Endometrial microvascular endothelial cells (primary cell): ENCODE results near the gene NR5A2. TPM values are rescaled to one million over a fixed set of nuclear protein-coding genes. Genes with fewer than 3 reads are reported as not detected.

ENCODE experiments used
- in situ Hi-C: cut with HindIII; loops from 2 replicates; pipeline ENCODE4 v1.10.0; 2017; ENCODE audit warnings: low sequenced_read_pairs, low pct_unique_long_range_greater_than_20kb; ENCODE audit errors: inconsistent ontology term
- total RNA-seq: library from RNA; depleted of rRNA; stranded (reverse); fragments of >200 nt; gene quantifications from one replicate; pipeline ENCODE4 v1.2.3, GENCODE V29; 2015; ENCODE audit errors: inconsistent ontology term

NR5A2 gene
- total RNA-seq, 1 donor from 2014 or later = 43.4 TPM

GRCh38 chr1:200034761-200035396, 7.4 kb downstream of the NR5A2 start:
- in situ Hi-C loops = loop anchor here (10.0 kb wide), 1 partner anchor 350 kb away; no protein-coding TSS in a partner anchor

- in situ Hi-C loops = loop anchor here (10.0 kb wide), 1 partner anchor 351 kb away; no protein-coding TSS in a partner anchor
Measured at GRCh38 chr1:200035397-200035955, 8.0 kb downstream of the NR5A2 start.

DNA sequence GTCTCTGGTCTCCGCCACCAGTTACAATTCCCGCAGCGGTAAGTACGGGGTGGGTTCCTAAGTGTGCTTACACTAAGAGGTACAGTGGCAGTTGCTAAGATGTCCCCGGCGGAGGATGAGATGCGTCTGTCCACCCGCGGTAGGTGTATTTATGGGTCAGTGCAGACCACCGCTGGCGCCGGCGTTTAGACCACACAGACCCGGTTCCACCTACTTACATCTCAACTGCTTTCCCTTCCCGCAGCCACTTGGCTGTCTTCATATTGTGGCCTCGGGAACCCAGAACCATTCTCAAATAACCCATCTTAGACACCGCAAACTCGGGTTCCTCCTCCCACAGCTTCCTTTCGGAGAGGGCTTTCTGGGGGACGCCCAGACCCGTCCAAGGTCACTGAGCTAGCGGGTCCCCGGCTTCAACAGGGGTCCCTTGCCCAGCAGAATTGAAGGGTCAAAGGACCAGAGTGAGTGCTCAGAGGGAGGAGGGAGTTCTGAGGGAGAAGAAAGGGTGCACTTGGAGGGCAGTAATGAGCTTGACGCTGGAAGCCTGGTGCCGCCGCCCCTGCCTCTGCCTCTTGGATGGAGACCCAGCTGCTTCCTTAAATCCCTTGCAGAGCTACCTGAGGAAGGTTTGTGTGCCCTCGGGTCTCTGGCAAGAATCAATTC, 8.6 kb downstream of the NR5A2 start:
- in situ Hi-C loops = loop anchor here (10.0 kb wide), 1 partner anchor 351 kb away; no protein-coding TSS in a partner anchor

DNA sequence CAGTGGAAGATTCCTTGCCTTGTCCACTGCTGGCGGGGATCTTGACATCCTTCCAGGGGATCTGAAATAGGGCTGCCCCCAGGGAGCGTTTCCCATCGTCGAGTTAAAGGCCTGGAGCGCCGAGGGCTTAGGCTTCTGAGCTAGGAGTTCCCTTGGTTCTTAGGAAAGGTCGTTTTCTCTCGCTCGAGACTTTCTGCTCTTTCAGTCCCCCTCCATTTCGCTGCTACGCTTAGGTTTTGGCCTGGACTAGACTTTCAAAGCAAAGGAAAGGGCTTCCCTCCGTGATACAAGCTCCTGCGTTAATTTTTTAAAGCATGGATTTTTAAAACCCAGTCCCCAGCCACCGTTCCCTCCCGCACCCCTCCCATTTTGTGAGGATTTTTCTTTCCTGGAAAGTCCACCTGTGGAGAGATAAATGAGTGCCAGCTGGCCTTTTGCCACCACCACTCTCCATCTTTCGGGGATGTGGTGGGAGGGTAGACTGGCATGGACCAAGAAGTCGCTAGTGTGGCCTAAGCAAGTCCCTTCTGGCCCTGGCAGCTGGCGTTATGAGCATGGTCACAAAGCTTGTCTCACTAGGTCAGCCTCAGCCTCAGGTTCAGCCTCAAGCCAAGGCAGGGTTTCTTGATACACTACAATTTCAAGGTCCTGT, 9.2 kb downstream of the NR5A2 start:
- in situ Hi-C loops = loop anchor here (10.0 kb wide), 1 partner anchor 352 kb away; no protein-coding TSS in a partner anchor

DNA sequence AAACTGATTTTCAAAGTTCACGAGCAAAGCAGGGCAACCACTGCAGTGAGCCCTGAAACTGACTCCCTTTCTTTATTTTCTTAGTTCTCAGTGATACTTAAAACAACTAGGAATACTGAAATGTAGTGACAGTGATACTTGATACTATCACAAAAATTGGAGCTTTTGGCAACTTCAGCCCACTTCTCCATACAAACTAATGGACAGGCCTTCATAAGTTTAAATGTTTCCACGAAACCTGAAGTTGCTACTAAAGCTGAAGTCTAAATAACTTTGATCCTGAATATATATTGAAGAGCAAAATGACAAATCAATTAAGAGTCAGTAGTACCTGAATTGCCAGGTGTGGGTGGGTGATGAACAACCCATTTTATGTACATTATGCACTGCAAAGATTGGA, 10.0 kb downstream of the NR5A2 start:
- in situ Hi-C loops = loop anchor here (10.0 kb wide), 1 partner anchor 353 kb away; no protein-coding TSS in a partner anchor

GRCh38 chr1:200037904-200038303, 10.4 kb downstream of the NR5A2 start:
- in situ Hi-C loops = loop anchor here (10.0 kb wide), 1 partner anchor 353 kb away; no protein-coding TSS in a partner anchor

- in situ Hi-C loops = loop anchor here (10.0 kb wide), 1 partner anchor 354 kb away; no protein-coding TSS in a partner anchor
Measured at GRCh38 chr1:200038325-200038980, 10.9 kb downstream of the NR5A2 start.

DNA sequence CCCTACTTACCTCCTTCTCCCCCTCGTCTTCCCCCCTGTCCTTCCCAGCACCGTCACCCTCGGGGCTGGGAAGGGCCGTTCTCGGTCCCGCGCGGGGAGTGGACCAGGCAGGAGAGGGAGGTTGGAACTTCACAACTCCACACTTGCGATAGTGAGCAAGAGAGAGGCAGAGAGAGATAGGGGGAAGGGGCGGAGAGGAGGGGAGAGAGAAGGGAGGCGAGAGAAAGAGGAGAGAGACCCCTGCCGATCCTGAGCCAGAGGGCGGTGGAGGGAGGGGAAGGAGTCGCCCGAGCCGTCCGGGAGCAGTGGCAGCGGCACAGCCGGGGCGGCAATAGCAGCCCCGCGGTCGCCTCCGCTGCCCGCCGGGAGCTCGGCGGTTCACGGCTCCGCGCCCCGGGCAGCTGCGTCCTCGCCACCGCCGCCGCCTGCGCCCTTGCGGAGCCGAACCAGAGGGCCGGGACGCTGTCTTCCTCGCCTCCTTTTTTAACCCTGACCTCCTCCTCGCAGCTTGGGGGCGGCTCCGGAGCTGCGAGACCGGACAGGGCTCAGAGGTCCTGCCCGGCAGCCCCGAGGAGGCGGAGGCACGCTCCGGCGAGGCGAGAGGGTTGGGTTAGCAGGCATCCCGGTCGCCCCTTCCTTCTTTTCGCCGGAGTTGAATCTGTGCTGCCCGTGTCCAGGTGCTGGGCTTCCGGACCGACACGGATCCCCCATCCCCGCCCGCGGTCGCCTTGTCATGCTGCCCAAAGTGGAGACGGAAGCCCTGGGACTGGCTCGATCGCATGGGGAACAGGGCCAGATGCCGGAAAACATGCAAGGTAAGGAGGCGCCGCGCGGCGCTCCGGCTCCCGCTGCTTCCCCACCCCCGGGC, 11.7 kb downstream of the NR5A2 start:
- in situ Hi-C loops = loop anchor here (10.0 kb wide), 1 partner anchor 354 kb away; no protein-coding TSS in a partner anchor

GRCh38 chr1:200039849-200040474, 12.5 kb downstream of the NR5A2 start:
- in situ Hi-C loops = loop anchor here (10.0 kb wide), 1 partner anchor 355 kb away; no protein-coding TSS in a partner anchor

DNA sequence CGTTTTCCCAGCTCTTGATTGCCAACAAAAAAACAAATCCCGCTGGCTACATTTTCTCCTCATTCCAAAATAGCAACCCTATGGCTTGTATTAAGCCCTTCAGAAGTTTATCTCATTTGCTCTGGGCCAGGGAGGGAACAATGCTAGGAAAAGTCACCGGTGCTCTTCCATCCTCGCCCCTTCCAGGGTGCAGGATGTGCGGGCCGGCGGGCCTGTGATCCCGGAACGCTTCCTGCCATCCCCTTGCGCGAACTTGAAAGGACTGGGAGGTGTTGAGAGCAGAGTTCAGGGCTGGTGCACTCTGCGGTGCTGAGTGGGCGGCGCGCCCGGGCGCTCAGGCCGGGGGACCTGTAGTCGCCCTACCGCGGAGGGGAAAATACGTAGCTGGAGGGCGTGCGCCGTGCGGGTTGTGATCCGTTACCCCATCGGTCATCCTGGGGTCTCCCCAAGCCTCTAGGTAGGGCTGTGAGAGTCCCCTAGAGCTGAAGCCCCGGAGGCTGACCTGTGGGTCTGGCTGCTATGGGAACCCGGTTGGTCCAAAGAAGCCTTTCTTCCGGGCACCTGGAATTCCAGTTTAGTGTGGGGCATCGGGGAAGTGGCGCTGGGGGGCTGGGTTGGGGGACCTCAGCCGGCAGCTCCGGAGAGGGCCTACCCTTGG, 13.1 kb downstream of the NR5A2 start:
- in situ Hi-C loops = no loop called here

DNA sequence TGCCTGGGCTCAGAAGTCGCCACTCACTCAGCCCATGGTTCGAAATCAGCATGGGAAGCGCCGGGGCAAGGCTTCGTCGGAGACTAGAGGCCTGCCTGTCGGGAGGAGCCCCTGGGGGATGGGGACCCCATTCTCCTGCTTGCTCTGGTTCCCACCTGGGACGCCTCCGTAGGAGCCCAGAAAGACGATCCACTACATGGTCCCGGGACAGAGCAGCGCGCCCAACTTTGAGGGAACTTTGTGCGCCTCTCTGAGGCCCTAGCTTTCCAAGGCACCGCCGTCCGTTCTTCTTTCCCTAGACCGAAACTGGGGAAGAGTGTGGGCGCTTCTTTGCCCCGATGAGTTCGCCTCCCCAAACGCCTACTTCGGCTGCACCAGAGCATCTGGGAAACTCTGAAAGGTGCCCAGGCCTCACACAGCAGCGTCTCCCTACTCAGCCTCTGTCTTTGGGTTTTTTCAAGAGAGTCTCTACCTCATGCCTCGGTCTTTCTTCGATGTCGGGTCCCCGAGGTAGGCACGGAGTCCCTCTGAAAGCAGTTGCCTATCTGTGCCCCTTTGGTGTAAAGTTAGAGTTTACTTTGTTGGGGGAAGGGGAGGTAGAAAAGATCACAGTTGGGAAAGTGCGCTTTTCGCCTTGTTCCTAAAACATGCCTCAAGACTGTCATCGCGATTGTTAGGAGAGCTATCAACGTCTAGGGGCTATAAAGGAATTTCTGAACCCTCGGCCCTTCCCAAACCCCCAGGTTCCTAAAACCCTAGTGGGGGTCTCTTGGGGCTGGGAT, 14.0 kb downstream of the NR5A2 start:
- in situ Hi-C loops = no loop called here

- in situ Hi-C loops = no loop called here
Measured at GRCh38 chr1:200042119-200042551, 14.6 kb downstream of the NR5A2 start.

GRCh38 chr1:200042552-200043335, 15.2 kb downstream of the NR5A2 start:
- in situ Hi-C loops = no loop called here

- in situ Hi-C loops = no loop called here
Measured at GRCh38 chr1:200043336-200043668, 15.8 kb downstream of the NR5A2 start.

GRCh38 chr1:200046115-200046514, 18.6 kb downstream of the NR5A2 start:
- in situ Hi-C loops = no loop called here

GRCh38 chr1:200048244-200048643, 20.7 kb downstream of the NR5A2 start:
- in situ Hi-C loops = no loop called here
